NK-92 treated with Interleukin-12 subunit alpha and Interleukin-12 subunit beta, amount 100 ng/mL, for 24 hours (cell line): ENCODE data around the gene SNAPC4.

ENCODE experiments used
- DNase-seq: peaks from one replicate; lab custom pipeline; 2025; lab: John Stamatoyannopoulos, UW

The SNAPC4 gene

DNA sequence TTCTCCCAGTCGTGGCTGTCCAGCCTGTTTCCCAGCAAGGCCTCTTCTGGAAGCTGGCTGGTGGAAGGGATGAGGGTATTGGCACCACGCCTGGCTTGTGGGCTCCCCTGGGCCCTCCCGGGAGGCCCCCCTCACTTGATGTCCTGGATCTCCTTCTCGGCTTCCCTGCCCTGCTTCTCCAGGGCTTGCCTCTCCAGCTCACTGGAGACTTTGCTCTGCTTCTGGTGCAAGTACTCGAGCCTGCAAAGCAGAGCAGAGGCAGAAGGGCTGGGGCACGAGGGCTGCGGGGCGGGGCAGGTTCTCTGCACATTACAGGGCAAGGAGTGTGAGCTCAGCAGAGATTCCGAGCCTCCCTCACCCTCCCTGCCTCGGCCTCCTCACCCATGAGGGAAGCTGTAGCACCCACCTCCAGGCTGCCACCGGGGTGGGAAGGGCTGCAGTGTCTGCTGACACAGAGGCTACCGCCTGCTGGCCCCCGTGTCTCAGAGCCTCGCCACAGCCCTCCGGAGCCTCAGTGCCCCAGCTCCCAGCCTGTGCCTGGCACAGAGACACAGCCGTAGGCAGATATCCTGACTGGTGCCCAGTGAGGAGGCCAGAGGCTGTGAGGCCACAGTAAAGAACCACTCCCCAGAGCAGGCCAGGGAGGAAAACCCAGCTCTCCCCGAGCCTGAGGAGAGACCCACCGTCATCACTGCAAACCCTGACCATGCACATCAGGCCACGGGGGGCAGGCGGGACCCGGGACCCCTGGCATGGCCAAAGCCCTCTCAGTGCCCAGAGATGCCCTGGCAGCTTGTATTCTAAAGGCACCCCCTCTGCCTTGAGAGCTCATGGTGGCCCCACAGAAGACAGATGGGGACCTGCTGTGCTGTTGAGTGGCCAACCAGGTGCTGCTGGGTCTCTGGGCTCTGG, 7.2 kb downstream of the SNAPC4 start:
- no peak for DNase-seq

- DNase-seq: no peak
Observed at GRCh38 chr9:136391737-136392537, 8.0 kb downstream of the SNAPC4 start.

- no peak for DNase-seq
Observed at GRCh38 chr9:136389396-136389795, 10.6 kb downstream of the SNAPC4 start.

DNA sequence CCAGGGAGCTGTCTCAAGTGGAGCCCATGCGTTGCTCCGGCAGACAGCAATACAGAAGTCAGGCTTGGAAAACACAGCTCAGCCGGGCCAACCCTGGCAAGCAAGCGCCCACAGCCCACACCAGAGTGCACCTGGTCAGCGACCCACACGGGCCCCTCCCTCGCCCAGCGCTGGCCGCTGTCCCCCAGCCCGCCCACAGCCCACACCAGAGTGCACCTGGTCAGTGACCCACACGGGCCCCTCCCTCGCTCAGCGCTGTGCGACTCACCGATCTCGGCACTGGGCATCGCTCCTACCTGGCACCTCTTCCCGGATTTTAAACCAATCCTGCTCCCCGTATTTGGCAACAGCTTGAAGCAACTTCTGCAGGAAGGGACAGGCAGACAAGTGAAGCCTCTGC, 12.8 kb downstream of the SNAPC4 start:
- no peak for DNase-seq

DNA sequence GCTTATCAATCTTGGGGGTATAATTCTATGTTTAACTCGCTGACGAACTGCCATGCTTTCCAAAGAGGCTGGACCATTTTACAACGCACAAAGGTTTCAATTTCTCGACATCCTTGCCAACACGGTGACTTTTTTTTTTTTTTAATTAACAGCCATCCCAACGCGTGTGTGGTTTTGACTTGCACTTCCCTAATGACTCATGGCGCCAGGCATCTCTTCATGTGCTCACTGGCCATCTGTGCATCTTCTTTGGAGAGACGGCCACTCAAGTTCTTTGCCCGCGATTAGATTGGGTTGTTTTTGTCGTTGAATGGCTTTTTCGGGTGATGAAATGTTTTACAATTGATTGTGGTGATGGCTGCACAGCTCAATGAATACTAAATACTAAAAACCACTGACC, 14.0 kb downstream of the SNAPC4 start:
- no peak for DNase-seq

DNA sequence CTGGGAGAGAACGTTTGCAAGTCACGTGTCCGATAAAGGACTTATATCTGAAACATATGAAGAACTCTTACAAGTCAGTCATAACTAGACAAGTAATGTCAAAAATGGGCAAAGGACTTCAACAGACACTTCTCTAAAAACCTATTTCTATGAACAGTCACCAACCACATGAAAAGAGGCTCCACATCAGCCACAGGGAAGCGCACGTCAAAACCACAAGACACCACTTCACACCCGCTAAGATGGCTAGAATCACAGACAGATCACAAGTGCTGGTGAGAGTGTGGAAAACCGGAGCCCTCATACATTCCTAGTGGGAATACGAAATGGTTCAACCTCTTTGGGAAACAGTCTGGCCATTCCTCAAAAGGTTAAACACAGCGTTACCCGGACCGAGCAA, 15.0 kb downstream of the SNAPC4 start:
- DNase-seq: no peak

GRCh38 chr9:136383436-136383835, 16.5 kb downstream of the SNAPC4 start:
- DNase-seq: no peak

DNA sequence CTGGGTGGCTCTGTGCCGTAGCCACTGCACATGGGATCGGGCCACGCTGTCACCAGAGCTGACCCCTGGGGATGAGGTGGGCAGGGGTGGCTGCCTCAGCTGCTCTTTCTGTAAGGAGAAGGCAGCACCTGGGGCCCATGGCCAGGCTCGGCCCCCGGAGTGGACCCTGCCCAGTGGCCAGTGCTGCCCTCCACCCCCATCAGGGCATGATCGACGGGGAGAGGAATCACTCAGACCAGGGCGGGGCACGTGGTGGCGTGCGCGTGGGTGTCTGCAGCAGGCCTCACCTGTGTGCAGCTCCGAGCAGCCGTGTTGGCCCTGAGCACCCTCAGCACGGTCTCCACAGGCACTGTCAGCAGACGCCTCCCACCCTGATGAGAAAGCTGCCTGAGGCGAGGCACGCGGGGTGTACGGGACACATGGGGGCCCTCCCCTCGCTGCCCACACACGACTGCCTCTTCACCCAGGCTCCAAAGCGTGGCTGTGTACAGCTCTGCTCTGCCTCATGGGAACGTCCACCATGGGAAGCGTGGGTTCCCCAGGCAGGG, 17.9 kb downstream of the SNAPC4 start:
- DNase-seq: no peak

- DNase-seq: no peak
Observed at GRCh38 chr9:136381311-136381710, 18.7 kb downstream of the SNAPC4 start.

GRCh38 chr9:136380381-136380780, 19.6 kb downstream of the SNAPC4 start:
- DNase-seq: no peak

GRCh38 chr9:136379891-136380290, 20.1 kb downstream of the SNAPC4 start:
- no peak for DNase-seq

- no peak for DNase-seq
Observed at GRCh38 chr9:136379401-136379800, 20.6 kb downstream of the SNAPC4 start.

DNA sequence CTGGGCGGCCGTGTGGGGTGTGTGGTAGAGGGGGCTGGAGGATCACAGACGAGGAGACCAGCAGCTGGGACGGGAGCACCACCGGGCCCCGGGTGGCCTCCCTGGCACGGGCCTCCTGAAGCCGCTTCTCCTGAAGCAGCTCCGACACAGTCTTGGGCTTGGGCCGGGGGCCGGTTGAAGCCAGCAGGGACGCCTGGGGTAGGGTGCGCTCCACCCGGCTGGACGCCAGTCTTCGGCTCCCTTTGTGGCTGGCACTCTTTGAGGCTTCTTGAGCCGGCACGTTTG, 21.0 kb downstream of the SNAPC4 start:
- no peak for DNase-seq

DNA sequence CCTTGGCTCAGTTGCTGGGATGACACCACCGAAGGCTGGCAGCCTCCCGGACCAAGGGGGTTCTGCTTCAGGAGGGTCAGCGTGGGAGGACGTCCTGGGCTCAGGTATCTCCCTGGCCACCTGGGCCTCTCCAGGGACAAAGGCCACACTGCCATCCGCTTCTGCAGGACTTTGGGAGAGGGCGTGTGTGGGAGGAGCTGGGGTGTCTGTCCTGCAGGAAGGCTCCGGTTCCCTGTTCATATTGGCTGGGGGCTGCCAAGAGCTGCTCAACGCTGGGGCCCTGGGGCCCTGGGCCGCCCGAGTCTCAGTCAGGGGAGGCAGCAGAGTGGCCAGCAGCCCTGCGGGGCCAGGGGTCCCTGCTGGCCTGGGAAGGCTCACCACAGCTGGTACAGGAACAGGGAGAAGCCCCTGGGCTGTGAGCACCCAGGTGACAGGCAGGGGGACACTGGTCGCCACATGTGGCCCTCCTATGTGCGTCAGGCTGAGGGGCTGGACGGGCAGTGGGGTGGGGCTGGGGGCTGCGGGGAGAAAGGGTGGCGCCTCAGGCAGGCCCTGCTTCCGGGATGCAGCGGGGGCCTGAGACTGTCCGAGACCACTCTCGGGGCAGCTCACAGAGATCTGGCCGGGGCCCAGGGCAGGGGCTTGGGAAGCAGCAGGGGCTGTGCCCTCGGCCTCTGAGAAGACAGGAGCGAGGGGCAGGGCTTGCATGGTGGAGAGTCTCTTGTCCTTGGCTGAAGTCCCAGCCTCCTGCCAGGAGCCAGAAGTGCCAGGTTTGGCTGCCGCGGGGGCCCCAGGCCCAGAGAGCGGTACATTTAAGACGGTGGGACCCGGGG, 21.6 kb downstream of the SNAPC4 start:
- DNase-seq: no peak

DNA sequence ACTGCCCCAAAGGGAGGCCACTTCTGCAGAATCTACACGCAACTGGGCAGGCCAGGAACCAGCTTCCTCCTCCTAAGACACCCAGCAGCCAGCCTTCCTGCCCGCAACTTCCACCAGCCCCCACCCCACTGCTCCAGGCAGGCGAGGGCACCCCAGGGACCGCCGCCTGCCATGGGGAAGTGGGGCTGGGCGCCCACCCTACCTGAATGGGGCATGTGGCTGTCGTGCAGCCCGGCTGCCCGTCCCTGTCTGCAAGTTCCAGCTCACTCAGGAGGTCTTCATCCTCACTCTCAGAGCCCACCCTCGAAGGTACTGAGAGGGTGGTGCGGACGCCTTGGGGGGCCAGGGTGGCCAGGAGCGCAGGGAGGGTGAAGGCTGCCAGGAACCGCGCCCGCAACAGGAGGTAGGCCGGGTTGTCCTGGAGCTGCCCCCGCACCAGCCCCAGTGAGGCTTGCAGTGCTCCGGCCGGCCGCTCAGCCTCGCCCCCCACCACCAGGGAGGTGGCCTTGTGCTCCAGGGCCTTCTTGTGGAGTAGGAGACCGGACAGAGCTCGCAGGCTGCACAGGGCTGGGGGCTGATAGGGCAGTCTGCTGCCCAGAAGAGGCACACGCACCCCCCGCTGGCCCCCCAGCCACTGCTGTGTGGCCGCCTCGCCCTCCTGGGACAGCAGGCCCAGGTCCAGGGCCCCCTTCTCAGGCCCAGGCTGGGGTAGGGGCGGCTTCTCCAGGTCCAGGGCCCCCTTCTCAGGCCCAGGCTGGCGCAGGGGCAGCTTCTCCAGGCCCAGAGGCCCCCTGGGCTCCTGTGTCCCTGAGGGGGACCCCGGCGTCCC, 22.4 kb downstream of the SNAPC4 start:
- no peak for DNase-seq

DNA sequence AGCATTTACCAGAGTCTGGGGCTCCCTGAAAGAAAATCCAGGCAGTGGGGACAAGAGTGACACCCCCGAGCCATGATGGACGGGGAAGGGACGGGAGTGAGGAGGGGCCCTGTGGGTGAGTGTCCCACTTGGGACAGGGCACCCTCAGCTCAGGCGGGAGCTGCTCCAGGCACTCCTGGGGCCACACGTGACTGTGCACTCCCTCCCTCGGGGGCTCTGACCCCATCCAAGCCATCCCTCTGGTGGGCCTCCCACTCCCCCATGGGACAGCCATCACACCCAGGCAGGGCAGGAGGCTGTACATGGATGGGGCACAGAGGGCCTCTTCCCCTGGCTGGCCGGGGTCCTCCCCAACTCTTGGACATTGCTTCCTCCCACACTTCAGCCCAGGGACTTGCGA, 23.5 kb downstream of the SNAPC4 start:
- no peak for DNase-seq

GRCh38 chr9:136375096-136375495, 24.9 kb downstream of the SNAPC4 start:
- no peak for DNase-seq

DNA sequence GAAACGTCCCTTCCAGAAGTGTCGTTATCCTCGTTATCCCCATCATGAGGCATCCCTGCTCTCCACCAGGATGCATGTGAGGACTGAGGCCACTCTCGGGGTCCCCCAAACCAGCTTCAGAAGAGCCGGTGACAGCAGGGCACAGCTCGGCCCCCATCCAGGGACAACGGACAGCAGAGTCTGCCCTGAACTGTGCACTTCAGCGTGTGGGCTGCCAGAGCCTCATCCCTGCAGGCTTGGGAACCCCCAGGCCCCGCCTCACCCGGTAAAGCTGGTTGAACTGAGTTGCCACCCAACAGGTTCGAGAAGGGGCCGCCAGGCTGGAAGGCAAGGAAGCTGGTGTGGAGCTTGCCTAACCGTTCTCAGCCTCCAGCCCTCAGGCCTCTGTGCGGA, 25.8 kb downstream of the SNAPC4 start:
- DNase-seq: no peak

GRCh38 chr9:136373300-136374182, 26.4 kb downstream of the SNAPC4 start, which contains the start of gene CARD9:
CARD9 (minus strand) TSS chr9:136373669; CDS start chr9:136372078, 1,591 bp downstream.
- no peak for DNase-seq
